Glutamatergic neuron (in vitro differentiated cells): ENCODE measurements around the gene RNF220. TPM values are rescaled to one million over a fixed set of nuclear protein-coding genes. Genes with fewer than 3 reads are reported as not detected.
A peak's percentile ranks its signal among the peaks of the same experiment; 100 is the strongest.

Experiments
- DNase-seq: peaks from one replicate; pipeline ENCODE4 v3.0.0; 2022
- H3K27ac Mint-ChIP-seq: one replicate; pipeline ENCODE4 v1.8.0; 2020; ENCODE audit warnings: mild to moderate bottlenecking, mixed read lengths, inconsistent platforms; ENCODE audit not compliant: unreplicated experiment
- H3K27me3 Mint-ChIP-seq: one replicate; pipeline ENCODE4 v1.8.0; 2020; ENCODE audit warnings: mild to moderate bottlenecking, moderate library complexity, mixed read lengths, inconsistent platforms; ENCODE audit not compliant: unreplicated experiment
- H3K36me3 Mint-ChIP-seq: one replicate; pipeline ENCODE4 v1.8.0; 2020; ENCODE audit warnings: mild to moderate bottlenecking, mixed read lengths, inconsistent platforms; ENCODE audit not compliant: unreplicated experiment
- H3K4me1 Mint-ChIP-seq: one replicate; pipeline ENCODE4 v1.8.0; 2020; ENCODE audit warnings: mild to moderate bottlenecking, low read depth, mixed read lengths, inconsistent platforms; ENCODE audit not compliant: unreplicated experiment
- H3K4me3 Mint-ChIP-seq: one replicate; pipeline ENCODE4 v1.8.0; 2020; ENCODE audit warnings: mild to moderate bottlenecking, mixed read lengths, inconsistent platforms; ENCODE audit not compliant: unreplicated experiment
- H3K9me3 Mint-ChIP-seq: one replicate; pipeline ENCODE4 v1.8.0; 2020; ENCODE audit warnings: mild to moderate bottlenecking, moderate library complexity, mixed read lengths, inconsistent platforms; ENCODE audit not compliant: unreplicated experiment
- CTCF ChIP-seq: fragments of 200-600 bp; sonication (generic); IDR thresholded peaks from one replicate; pipeline ENCODE4 v1.5.0; 2021; ENCODE audit not compliant: partially characterized antibody, unreplicated experiment
- total RNA-seq: library from RNA; stranded (reverse); fragmentation: NEBNext Ultra II Directional; extraction: Animal tissue kit (Norgen Biotek cat#: 25700); gene quantifications from one replicate; pipeline ENCODE4 v1.2.1, GENCODE V29; 2021; ENCODE audit not compliant: unreplicated experiment

RNF220 gene
- total RNA-seq, 1 donor from 2014 or later, result 99.4 TPM

DNA sequence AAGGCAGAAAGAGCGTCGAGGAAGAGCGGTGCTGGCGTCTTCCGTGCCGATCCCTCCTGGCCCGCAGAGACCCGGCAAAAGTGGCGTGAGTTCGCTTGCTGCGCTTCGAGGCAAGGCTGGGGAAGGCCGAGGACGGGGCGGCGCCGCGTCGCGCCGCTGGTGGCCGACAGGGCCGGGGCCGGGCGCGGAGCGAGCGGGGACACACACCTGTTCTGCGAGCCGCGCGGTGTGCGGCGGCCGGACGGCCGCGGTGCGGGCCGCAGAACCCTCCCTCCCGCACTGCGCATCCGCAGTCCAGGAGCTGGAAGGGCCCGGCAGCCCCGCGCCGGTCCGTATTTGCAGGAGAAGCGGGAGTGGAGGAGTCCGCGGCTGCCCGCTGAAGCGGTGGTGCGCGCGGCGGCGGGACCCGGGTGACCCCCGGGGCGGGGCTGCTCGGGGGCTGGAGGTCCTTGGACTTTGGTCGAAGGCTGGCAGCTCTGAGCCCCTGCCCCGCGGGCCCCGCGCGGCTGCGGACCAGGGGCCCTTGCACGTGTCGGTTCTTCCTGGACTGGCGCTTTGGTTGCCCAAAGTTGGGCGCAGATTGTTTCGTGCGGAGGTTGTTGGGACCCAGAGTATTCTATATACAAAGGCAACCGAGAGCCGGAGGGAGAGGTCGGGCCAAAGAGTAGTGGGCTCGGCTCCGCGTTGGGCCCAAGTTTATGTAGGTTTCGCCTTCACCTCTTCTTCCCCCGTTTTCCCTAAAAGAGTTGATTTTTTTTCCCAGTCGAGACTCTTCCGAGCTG lies 2.6 kb downstream of the RNF220 start:
- H3K9me3 Mint-ChIP-seq, result peaks cover 21% of the 10 kb centered on the region
- peaks cover 24% of the 10 kb centered on the region for H3K27me3 Mint-ChIP-seq
- peak overlapping the region; percentile 64 for H3K27ac Mint-ChIP-seq
- TF ChIP-seq CTCF, result no peak
- peaks cover 6% of the 10 kb centered on the region for H3K4me1 Mint-ChIP-seq
- no peaks in the 10 kb centered on the region for H3K36me3 Mint-ChIP-seq
- peak overlapping the region; percentile 55 for H3K4me3 Mint-ChIP-seq
- DNase-seq, result peak; percentile 47

DNA sequence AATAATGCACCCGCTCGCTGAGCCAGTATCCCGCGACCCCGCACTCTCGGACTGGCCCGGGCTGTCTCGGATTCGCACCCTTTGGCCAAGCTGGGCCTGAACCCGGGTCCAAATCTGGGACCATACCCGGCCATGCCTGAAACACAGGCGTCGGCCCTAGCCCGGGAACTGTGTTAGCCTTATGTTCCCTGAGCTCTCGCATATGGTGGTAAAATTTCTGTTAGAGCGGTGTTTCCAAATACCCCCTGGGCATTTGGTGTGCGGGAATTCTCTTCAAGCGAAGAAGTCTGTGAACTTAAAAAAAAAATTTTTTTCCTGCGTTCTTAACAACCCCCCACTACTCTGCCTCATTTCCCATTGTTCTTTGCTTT lies 3.1 kb downstream of the RNF220 start:
- peak; percentile 25 for DNase-seq
- H3K36me3 Mint-ChIP-seq, result no peaks in the 10 kb centered on the region
- peaks cover 24% of the 10 kb centered on the region for H3K27me3 Mint-ChIP-seq
- peaks cover 6% of the 10 kb centered on the region for H3K4me1 Mint-ChIP-seq
- no peak for TF ChIP-seq CTCF
- no peak overlapping the region for H3K4me3 Mint-ChIP-seq
- peak overlapping the region; percentile 64 for H3K27ac Mint-ChIP-seq
- H3K9me3 Mint-ChIP-seq, result peaks cover 21% of the 10 kb centered on the region

DNA sequence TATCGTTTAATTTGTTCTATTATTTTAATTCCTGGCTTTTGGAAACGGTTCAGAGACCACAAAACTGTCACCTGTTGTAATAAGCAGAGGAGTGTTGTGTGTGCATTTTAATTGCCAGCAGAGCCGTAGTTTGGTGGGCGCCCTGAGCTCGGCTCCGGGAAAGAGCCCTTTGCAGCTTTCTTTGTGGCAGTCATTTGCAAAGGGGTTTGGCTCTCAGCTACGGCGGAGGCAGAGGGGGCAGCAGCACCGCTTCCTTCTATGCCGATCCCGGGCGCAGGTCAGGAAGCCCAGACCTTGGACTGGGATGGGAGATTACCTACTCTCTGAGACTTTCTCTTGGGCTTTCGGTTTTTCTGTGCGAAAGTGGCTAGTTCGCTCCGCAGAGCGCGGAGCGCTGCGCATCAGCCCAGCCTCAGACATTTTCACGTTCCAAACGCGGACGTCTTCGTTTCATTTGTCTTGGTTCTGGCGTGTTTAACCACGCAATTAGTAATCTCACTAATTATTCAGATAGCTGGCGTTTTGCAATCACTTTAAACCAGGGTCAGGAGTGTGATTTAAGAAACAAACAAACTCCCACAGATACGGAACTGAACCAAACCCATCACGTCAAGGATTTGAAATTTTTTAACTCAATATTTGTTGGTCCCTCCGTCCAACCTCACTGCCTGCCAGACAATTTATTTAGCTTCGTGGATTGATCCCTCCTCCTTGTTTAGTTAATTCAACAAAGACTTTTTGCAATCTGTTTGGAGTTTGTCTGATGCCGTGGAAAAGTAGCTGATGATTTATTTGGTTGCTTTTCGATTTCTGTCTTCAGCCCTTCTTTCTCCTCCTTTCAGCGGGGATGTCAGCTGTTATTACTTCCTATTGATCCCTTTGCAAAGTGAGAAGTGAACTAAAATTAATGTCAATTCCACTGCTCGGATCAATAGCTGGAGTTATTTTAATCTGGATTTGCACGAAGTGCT lies 3.9 kb downstream of the RNF220 start:
- Mint-ChIP-seq H3K9me3 (peaks cover 21% of the 10 kb centered on the region), H3K4me3 (no peak overlapping the region), H3K27ac (peak overlapping the region; percentile 88), H3K27me3 (peaks cover 24% of the 10 kb centered on the region), H3K4me1 (peaks cover 6% of the 10 kb centered on the region), H3K36me3 (no peaks in the 10 kb centered on the region)
- no peak for TF ChIP-seq CTCF
- DNase-seq, result peak; percentile 59

- Mint-ChIP-seq H3K27ac (no peak overlapping the region), H3K4me3 (no peak overlapping the region), H3K36me3 (no peaks in the 10 kb centered on the region), H3K9me3 (peaks cover 20% of the 10 kb centered on the region), H3K27me3 (peaks cover 24% of the 10 kb centered on the region), H3K4me1 (peaks cover 6% of the 10 kb centered on the region)
- TF ChIP-seq CTCF, result no peak
- DNase-seq, result no peak
Measured at GRCh38 chr1:44409757-44410156, 4.7 kb downstream of the RNF220 start.
